ENCODE data around the gene EFCAB14. TPM values are rescaled to one million over a fixed set of nuclear protein-coding genes. Genes with fewer than 3 reads are reported as not detected.

The EFCAB14 gene
- total and polyA plus RNA-seq, 10 of the 15 experiments (the other 5 are each of a cell fraction or from before 2014, with no cell fraction given), result 7.8 to 66.0 (median 41.6) TPM

DNA sequence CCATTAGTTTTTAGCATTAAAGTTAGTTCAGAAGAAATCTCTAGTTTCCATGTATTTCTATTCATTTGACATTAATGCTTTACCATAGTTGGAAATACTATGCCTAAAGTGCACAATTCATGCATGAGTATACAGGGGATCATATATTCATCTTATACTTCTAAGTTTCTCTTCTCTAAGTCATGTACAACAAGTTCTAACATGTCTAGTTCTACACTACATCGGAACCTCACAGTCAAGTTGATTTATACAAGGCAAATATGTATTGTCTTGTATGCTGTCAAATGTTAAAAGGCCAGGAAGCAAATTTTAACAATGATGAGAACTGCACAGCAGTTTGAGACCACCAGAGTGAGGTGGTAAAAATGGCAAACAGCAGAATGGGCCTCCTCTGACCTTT is 79.4 kb downstream of the EFCAB14 start:
- SMC1A ChIA-PET (ENCODE audit: uncharacterized antibody, unreplicated experiment), result no interaction called here
- no peak overlapping the region for H3K4me2 ChIP-seq (ENCODE audit: control insufficient read depth, insufficient read depth)
- H3K27ac ChIP-seq (ENCODE audit: control insufficient read depth, insufficient read depth), result no peak overlapping the region
- no peak for DNase-seq (ENCODE audit: low read depth, low spot score)
- H3K27me3 ChIP-seq (replicated peaks in 1 of 2; ENCODE audit: control insufficient read depth in 2 of 2, insufficient read depth in 2 of 2, low read length in 1 of 2), result no peaks in the 10 kb centered on the region
- POLR2A ChIA-PET, result no interaction called here
- H3K4me1 ChIP-seq (ENCODE audit: control insufficient read depth, insufficient read depth, low read length), result no peaks in the 10 kb centered on the region
- H4K20me1 ChIP-seq (ENCODE audit: control insufficient read depth, insufficient read depth), result no peaks in the 10 kb centered on the region
- H3K9ac ChIP-seq (ENCODE audit: control insufficient read depth, insufficient read depth, low read length), result no peak overlapping the region
- CTCF ChIA-PET, result no interaction called here
- no peak for TF ChIP-seq EGR1 (IDR thresholded peaks at IDR 0.05; ENCODE audit: borderline replicate concordance in 1 of 2, low read depth in 2 of 2, low read length in 2 of 2)
- TF ChIP-seq TCF3 (IDR thresholded peaks at IDR 0.05; ENCODE audit: borderline replicate concordance, insufficient read depth, low read depth, low read length), result no peak
- TF ChIP-seq HDAC6 (IDR thresholded peaks at IDR 0.05; ENCODE audit: unreplicated experiment), result no peak
- TF ChIP-seq SREBF2 (IDR thresholded peaks at IDR 0.05; ENCODE audit: low read length), result no peak
- no peak for TF ChIP-seq CREM (IDR thresholded peaks at IDR 0.05; ENCODE audit: low read depth)
- TF ChIP-seq RB1 (IDR thresholded peaks at IDR 0.05; ENCODE audit: borderline replicate concordance), result no peak
- TF ChIP-seq CBX5 (IDR thresholded peaks at IDR 0.05; ENCODE audit: low read depth), result no peak
- no peak for TF ChIP-seq POU2F2 (IDR thresholded peaks at IDR 0.05; ENCODE audit: borderline replicate concordance, low read depth, low read length)
- no peak for TF ChIP-seq YBX1 (IDR thresholded peaks at IDR 0.05)
- no peak for TF ChIP-seq CBX3 (IDR thresholded peaks at IDR 0.05; ENCODE audit: borderline replicate concordance, low read depth)
- no peak overlapping the region for H3K4me3 ChIP-seq
- RAD21 ChIA-PET (ENCODE audit: unreplicated experiment), result no interaction called here
- ATAC-seq, result no peak
- H3K79me2 ChIP-seq (ENCODE audit: control insufficient read depth, insufficient read depth, low read length), result no peaks in the 10 kb centered on the region
- 100% methylated on average over 1 of the region's 1 CpG for WGBS (ENCODE audit: insufficient coverage, insufficient replicate concordance, low lambda C conversion rate, missing lambda C conversion rate)
- in situ Hi-C loops (cut with MboI) (no loop called here), intact Hi-C loops (cut with micrococcal nuclease; ENCODE audit: unreplicated experiment) (no loop called here)
- H2AFZ ChIP-seq (ENCODE audit: control insufficient read depth, low read depth, low read length), result no peak overlapping the region
- peaks cover 2 to 4% of the 10 kb centered on the region in 2 experiments; a peak in 2 of 4 replicates for H3K36me3 ChIP-seq (ENCODE audit: control insufficient read depth in 2 of 2, insufficient read depth in 2 of 2, low read length in 1 of 2)
- no TSS peak for BruUV-seq (replicated peaks)
- peak; percentile 65 for FAIRE-seq
- H3K9me3 ChIP-seq (replicated peaks; ENCODE audit: control insufficient read depth, insufficient read depth, low read length), result no peaks in the 10 kb centered on the region

DNA sequence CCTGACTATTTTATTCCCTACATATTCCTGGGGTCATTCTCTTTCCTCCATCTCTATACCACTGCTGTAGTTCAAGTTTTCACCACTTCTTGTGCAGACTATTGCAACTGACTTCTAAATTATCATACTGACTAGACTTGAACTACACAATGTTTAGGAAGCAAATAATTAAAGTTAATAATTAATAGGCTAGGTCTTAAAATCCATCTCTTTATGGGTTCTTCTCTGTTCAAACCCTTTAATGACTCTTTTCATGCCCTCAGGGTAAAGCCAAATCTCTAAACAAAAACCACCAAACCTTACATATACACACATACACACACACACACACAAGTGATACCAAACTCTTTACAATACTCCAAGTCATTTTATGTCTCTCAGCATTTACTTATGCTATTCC is 80.0 kb downstream of the EFCAB14 start:
- RAD21 ChIA-PET (ENCODE audit: unreplicated experiment), result no interaction called here
- H3K36me3 ChIP-seq (ENCODE audit: control insufficient read depth in 2 of 2, insufficient read depth in 2 of 2, low read length in 1 of 2), result peaks cover 2 to 6% of the 10 kb centered on the region in 2 experiments
- CTCF ChIA-PET, result no interaction called here
- intact Hi-C loops (cut with micrococcal nuclease; ENCODE audit: unreplicated experiment) (no loop called here), in situ Hi-C loops (cut with MboI) (no loop called here)
- no peaks in the 10 kb centered on the region for H3K79me2 ChIP-seq (ENCODE audit: control insufficient read depth, insufficient read depth, low read length)
- H4K20me1 ChIP-seq (ENCODE audit: control insufficient read depth, insufficient read depth), result no peaks in the 10 kb centered on the region
- H3K4me1 ChIP-seq (ENCODE audit: control insufficient read depth, insufficient read depth, low read length), result no peaks in the 10 kb centered on the region
- no peak for DNase-seq (ENCODE audit: low read depth, low spot score)
- H3K27ac ChIP-seq (ENCODE audit: control insufficient read depth, insufficient read depth), result no peak overlapping the region
- no peak overlapping the region for H3K4me2 ChIP-seq (ENCODE audit: control insufficient read depth, insufficient read depth)
- FAIRE-seq, result no peak
- no peak for ATAC-seq
- no TSS peak for BruUV-seq (replicated peaks)
- H3K4me3 ChIP-seq, result no peak overlapping the region
- no peak overlapping the region for H3K9ac ChIP-seq (ENCODE audit: control insufficient read depth, insufficient read depth, low read length)
- no peaks in the 10 kb centered on the region for H3K9me3 ChIP-seq (replicated peaks; ENCODE audit: control insufficient read depth, insufficient read depth, low read length)
- H2AFZ ChIP-seq (ENCODE audit: control insufficient read depth, low read depth, low read length), result no peak overlapping the region
- no peaks in the 10 kb centered on the region for H3K27me3 ChIP-seq (replicated peaks in 1 of 2; ENCODE audit: control insufficient read depth in 2 of 2, insufficient read depth in 2 of 2, low read length in 1 of 2)
- POLR2A ChIA-PET, result no interaction called here
- SMC1A ChIA-PET (ENCODE audit: uncharacterized antibody, unreplicated experiment), result no interaction called here
- TF ChIP-seq EGR1 (IDR thresholded peaks at IDR 0.05; ENCODE audit: borderline replicate concordance in 1 of 2, low read depth in 2 of 2, low read length in 2 of 2) (no peak), ZNF24 (IDR thresholded peaks at IDR 0.05) (no peak), YY1 (IDR thresholded peaks at IDR 0.05; ENCODE audit: low read depth, low read length) (no peak), ZBTB33 (IDR thresholded peaks at IDR 0.05) (no peak), ATF7 (IDR thresholded peaks at IDR 0.05; ENCODE audit: low read depth) (no peak), RUNX3 (IDR thresholded peaks at IDR 0.05; ENCODE audit: low read length) (no peak), EED (IDR thresholded peaks at IDR 0.05; ENCODE audit: low read depth) (no peak), SPI1 (IDR thresholded peaks at IDR 0.05; ENCODE audit: borderline replicate concordance, insufficient read depth, low read depth, low read length) (no peak), TAF1 (IDR thresholded peaks at IDR 0.05; ENCODE audit: borderline replicate concordance, low read depth, low read length) (no peak), ETV6 (conservative IDR thresholded peaks at IDR 0.05 in 1 of 2, IDR thresholded peaks at IDR 0.05 in 1 of 2; ENCODE audit: borderline replicate concordance in 1 of 2, low read depth in 1 of 2) (no peak)
